GM21360 (cell line): ENCODE measurements around the gene KIAA0825.

Experiments used
- ATAC-seq: cut with Tn5 transposase; IDR thresholded peaks from one replicate; pipeline ENCODE4 v1.9.1; 2021; ENCODE audit warnings: mild to moderate bottlenecking, moderate library complexity; ENCODE audit not compliant: unreplicated experiment

The KIAA0825 gene

DNA sequence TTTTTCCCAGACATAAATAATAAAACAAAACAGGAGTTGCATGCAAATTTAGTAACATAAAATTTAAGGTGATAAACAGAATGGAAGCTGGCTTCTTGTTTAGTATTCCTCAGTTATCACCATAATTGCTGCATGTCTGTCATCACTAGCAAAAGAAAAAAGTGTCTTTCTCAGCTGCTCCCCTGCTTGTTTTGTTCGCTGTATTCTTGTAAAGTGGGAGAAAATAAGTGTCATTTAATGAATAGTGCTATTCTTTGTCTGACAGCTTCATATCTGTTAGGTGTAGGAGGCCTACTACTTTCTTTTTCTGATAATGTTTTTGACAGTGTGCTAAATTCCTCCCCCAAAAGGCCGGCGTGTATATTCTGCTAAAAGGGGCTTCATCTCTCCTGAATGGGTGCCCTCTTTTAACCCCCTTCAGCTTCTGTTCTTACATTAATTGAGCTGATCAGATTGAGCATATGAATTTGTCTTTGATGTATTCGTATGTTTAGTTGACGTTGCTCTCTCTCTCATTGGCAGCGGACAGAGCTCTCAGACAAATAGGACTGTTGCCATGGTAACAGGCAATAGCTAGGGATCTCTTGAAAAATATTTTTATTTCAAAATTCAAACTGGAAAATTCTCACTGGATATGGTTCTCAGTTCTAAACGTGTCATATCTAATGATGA is 303.8 kb downstream of the KIAA0825 start:
- no peak for ATAC-seq

- no peak for ATAC-seq
Measured at GRCh38 chr5:94313696-94314095, 304.7 kb downstream of the KIAA0825 start.

GRCh38 chr5:94313188-94313587 is 305.2 kb downstream of the KIAA0825 start:
- no peak for ATAC-seq

DNA sequence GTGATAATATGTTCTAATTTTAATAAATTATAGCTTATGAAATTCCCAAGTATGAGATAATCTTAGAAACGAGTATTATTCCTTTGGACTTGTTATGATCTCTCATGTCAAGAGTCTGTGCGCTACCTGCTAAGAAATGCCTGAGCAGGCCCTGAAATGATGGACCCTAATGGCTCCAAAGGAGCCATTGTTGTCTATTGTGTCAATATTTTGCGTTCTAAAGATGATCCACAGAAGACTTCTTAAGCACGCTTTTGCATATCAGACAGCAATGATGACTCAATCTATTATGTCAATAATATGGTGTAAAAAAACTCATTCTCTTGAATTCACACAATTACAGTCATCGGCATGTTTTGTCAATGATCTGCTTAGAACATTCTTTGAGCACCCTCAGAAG is 306.1 kb downstream of the KIAA0825 start:
- ATAC-seq, result no peak

- ATAC-seq, result no peak
Measured at GRCh38 chr5:94310833-94311232, 307.6 kb downstream of the KIAA0825 start.

GRCh38 chr5:94309141-94309540 is 309.3 kb downstream of the KIAA0825 start:
- no peak for ATAC-seq

DNA sequence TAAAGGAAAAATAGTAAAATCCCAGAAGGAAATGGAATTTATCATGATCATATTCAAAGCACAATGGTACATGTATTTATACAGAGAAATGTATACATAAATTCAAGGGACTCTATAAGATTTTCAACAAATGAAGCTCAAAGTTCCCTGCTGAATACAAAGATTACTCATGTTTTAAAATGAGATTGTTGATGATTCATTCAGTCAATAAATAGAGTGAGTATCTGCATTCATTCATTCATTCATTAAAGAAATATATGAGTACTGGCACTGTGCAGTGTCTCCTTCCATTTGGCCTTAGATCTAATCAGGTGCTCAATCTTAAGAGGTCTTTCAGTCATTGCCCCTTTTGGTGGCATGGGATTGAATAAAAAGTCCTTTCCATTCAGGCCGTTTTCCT is 310.0 kb downstream of the KIAA0825 start:
- ATAC-seq, result no peak

DNA sequence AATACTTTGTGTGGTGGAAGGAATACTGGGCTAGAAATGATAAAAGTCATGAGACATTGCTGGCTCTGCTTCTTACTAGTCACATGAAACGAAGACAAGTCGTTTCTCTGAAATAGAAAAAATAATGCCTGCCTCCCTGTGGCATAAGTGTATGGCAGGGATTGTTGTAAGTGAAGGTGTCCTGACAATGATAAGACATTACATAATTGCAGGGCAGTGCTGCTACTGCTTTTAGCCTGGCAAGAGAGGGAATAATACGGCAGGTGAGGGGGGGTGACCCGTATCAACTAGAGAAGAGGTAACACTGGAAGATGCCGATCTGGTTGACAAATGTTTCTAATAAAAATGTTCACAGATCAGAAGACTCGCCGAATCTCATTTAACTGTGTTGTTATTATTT is 314.3 kb downstream of the KIAA0825 start:
- ATAC-seq, result no peak

DNA sequence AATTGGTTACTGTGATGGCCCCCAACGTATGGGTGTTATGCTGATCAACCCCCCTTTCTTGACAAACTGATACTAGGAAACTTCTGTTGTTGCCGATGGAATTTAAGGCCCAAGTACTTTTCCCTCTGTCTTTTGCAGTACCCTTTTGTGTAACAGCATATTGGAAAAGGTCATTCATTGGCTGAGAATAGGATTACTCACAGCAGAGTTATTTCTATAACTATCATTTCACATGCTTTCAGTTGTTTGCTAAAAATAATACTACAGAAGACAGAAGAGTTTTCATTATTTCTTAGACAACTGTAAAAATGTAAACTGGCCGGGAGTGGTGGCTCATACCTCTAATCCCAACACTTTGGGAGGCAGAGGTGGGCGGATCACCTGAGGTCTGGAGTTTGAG is 329.5 kb downstream of the KIAA0825 start:
- no peak for ATAC-seq

DNA sequence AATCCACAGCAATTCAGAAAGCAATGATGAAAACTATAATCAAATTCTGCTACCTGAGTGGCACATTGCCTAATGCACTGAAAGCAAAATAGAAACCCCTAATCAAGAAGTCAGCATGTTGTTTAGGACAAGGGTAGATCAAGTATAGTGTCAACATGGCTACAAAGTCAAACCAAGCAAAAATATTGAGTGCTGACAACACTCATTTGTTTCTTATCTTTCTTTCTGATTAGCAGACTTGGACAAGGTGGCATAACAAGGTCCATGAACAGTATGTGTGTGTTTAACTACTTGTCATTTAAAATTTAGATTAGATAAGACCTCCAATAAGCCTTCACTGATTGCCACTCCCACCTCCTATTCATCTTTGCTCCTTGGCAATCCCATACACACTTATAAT is 332.4 kb downstream of the KIAA0825 start:
- ATAC-seq, result no peak

GRCh38 chr5:94283093-94283492 is 335.3 kb downstream of the KIAA0825 start:
- no peak for ATAC-seq

- no peak for ATAC-seq
Measured at GRCh38 chr5:94281236-94281801, 337.1 kb downstream of the KIAA0825 start.

- no peak for ATAC-seq
Measured at GRCh38 chr5:94276751-94277150, 341.7 kb downstream of the KIAA0825 start.

DNA sequence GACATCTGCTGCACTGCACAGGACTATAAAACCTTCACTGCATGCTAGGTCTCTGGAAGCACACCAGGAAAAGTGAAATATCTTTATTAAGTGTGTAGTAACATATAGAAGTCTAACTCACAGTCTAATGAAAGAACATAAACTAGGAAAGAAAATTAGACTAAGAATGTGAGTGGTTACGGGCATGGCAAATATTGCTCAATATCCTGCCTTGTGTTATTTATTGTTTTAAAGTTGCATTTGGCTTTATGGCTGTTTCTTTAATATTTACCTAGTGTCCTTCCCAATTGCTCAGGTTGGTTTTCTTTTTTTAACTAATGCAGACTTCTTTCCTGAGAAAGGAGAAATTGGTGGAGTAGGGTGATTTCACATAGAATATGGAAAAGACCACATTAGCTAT is 342.4 kb downstream of the KIAA0825 start:
- ATAC-seq, result no peak

DNA sequence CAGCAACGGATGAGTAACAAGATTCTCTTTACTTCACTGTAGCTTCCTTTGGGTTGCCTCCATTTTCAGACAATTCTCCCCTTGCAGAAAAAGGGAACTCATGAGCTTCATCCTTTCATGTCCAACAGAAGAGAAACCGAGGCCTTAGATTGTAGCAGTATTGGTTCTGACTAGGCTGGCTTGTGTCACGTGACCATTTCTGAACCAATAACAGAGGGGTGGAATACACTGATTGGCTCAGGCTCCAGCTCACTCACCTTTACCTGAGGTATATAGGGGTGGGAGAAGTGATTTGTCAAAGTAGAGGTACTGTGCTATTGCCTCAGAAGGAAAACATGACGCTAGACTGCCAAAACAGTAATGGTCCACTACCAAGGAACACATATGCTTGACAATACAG is 343.7 kb downstream of the KIAA0825 start:
- ATAC-seq, result no peak

DNA sequence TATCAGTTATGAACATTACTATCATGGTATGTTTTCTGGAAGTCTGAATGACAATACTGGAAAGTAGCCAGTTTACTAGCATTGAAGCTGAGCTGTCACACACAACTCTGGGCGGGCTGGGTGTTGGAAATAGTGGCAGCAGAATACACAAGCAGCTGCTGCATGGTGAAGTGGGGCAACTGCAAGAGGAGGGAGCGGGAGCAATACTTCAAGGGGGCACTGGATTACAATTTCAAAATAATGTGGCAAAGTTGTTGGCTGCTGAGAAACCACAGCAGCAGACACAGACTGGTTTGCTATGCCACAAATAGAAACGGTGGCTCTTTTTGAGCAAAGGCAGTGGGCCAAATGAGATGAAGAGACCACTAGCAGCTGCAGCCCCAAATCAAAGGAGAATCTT is 350.2 kb downstream of the KIAA0825 start:
- ATAC-seq, result no peak

- ATAC-seq, result no peak
Measured at GRCh38 chr5:94267350-94267899, 351.0 kb downstream of the KIAA0825 start.

- ATAC-seq, result no peak
Measured at GRCh38 chr5:94266170-94266569, 352.2 kb downstream of the KIAA0825 start.

- peak; percentile 76 for ATAC-seq
Measured at GRCh38 chr5:94263068-94263467, 355.3 kb downstream of the KIAA0825 start.

GRCh38 chr5:94260096-94260495 is 358.3 kb downstream of the KIAA0825 start:
- no peak for ATAC-seq

DNA sequence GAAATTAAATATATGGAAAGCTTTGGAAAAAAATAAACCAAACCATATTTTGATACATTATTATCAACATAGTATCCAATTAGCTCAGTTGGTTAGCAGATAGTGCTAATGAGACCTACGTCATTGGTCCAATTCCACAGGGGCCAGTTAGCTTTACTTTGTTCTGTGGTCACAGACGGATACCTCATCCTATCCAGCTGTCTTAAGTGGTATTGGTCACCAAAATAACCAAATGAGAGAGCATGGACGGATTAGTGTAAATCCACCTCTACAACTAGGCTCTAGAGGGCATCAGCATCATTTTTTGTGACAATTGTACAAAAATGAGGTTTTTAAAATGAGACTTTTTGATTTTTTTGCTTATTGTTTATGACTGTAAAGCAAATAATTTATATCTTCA is 364.2 kb downstream of the KIAA0825 start:
- ATAC-seq, result no peak

DNA sequence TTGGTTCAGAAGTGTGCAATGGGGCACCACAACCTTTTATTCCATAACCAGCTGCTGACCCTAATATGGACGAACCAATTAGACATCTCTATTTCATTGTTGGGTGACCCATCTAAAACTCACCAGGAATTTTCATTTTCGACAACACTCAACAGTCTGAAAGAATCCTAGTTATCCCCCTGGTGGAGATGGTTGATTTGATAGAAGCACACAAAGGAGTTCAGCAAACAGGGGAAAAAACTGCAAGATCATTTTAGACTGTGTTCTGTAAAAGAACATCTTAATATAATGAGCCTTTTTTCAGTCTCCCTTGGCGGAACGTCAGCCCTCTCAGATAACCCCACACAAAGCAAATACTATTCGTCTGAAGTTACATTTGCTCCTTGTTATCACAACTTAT is 367.4 kb downstream of the KIAA0825 start:
- no peak for ATAC-seq

DNA sequence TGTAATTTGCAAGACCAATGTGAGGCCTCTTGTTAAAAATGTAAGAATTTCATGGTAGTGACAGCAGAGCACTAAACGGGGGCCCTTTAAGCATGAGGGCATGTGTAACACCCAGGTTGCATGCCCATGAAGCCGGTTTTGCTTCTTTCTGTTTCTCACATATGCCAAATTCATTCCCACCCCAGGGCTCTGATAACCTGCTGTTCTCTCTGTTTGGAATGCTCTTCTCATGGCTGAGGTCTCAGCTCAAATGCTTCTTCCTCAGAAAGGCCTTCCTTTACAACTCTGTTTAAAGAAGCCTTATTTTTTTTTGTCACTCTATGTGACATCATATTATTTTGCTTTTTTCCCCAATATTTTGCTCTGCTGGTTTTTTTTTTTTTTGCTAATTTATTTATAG is 369.0 kb downstream of the KIAA0825 start:
- ATAC-seq, result no peak
